Measurements from ENCODE around the gene SAP30L. TPM values are rescaled to one million over a fixed set of nuclear protein-coding genes. Genes with fewer than 3 reads are reported as not detected.

Gene SAP30L, protein sequence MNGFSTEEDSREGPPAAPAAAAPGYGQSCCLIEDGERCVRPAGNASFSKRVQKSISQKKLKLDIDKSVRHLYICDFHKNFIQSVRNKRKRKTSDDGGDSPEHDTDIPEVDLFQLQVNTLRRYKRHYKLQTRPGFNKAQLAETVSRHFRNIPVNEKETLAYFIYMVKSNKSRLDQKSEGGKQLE
- 15.6 TPM for total RNA-seq

DNA sequence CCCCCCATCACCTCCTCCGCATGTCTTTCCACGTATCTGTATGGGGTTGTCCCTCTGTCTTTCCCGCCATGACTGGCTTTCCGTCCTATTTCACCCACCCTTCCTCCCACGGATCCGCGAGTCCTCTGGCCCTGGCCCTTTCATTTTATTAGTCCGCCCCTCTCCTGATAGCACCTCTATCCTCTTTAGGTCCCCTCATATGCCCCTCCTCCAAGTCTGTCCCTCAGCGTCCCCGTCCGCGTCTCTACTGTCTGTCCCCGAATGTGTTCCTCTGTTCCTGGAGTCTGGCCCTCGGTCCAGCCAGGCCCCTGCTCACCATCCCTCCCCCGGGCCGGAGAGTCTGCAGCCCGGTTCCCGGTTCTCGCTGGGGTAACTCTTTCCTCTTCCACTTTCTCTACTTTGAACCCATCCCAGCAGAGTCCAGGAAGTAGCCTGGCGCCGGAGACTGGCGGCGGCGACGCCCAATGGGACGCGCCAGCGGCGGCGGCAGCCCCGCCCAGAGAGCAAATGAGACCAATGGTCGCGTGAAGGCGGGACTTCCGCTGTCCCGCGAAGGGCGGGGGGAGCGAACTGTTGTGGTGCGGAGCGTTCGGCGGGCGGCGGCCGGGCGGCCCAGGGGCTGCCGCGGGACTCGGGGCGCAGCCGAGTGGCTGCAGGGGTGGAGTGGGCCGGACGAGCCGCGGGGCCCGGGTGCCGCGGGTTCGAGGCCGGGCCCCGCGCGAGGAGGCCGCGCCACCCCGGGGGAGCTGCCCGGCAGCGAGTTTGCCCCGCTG, at the start of gene SAP30L:
SAP30L (plus strand) TSS at position 576 of the 773 bp plus-strand sequence. CDS start 608 bp downstream, outside the sequence.
- DNase-seq (ENCODE audit: low read depth in 2 of 3, low spot score in 2 of 3) = peak; percentile 86 to 96 (median 93)

DNA sequence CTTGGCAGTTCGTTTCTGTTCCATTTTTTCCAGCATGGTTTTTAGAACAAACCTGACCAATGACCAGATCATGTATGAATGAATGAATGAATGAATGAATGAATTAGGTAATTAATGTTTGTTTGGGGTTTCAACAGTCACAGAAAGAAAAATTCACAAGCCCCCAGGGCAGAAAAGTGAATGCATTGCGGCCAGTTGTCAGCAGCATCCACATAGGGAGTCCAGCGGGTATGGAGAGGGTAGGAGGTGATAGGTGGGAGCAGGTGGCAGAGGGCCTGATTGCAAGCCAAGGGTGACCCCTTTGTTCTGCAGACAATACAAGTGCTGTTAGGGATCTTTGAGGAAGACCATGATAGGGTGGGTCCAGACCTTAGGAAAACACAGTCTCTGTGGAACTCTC, 49.7 kb upstream of the SAP30L start:
- no peak for DNase-seq (ENCODE audit: low read depth in 2 of 3, low spot score in 2 of 3)

DNA sequence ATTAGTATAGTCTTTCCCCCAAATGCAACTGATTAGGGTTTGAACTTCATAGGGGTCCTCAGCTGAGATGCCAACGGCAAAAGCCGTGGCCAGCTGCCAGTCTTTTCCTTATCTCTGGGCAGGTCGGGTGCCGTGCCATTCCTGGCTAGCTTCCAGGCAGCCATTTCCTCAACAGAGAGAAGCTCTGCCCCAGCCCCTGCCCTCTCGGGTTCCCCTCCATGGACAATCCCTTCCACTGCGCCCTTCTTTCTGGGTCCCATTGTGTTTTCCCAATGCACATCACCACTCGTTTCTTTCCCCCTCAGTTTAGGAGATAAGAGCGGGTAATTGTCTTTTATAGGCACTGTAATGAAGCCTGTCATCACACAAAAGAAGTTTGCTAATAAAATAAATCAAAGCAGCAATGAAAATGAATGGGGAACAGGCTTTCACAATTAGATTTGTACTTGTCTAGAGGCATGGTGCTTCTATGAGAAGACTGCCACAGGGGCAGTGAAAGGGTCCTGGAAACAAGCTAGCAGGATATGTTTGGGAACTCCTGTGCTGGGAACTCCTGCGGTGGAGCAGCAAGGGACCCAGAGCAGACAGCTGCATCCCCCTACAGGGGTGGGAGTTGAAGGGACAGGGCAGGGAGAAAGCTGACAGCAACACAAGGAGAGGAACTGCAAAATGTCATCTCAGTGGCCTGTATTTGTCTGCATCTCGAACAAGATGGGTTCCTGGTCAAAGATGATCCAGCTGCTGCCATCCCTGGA, 48.0 kb upstream of the SAP30L start:
- peak in 2 of 3 donors; percentile 65 to 81 for DNase-seq (ENCODE audit: low read depth in 2 of 3, low spot score in 2 of 3)

DNA sequence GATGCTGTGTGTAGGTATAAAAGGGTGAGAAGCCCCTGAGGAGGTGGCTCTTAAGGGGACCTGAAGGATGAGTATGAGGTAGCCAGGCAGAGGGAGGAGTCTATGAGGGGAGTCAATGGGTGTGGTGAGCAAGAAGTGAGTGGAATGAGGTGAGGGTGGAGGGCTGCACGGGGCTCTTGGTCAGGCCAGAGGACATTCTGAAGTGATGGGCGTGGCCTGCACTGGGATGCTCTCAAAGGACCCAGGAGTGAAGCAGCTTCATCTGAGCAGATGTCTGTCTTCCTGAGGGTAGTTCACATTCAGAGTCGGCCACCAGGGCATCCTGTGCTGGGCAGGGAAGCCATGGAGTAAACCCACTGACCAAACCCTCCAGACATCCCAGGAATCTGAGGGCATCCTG, 45.1 kb upstream of the SAP30L start:
- DNase-seq (ENCODE audit: low read depth in 2 of 3, low spot score in 2 of 3) = no peak

DNA sequence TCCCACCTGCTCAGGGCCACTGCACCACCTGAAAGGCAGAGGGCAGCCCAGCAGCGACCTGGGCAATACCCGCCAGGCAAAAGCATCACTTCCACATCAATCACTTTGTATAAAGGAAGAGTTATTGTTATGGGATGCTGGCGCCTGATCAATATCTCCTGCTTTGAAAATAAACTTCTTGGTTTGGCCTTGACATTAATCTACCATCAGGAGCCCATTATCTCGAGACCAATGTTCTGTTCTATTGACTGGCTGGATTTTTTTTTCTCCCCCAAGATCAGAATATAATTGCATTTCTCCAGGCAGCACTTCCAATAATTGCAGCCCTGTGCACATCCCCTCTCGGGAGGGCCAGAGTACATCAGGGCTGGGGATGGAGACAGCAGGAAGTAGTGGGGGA, 44.4 kb upstream of the SAP30L start:
- no peak for DNase-seq (ENCODE audit: low read depth in 2 of 3, low spot score in 2 of 3)

DNA sequence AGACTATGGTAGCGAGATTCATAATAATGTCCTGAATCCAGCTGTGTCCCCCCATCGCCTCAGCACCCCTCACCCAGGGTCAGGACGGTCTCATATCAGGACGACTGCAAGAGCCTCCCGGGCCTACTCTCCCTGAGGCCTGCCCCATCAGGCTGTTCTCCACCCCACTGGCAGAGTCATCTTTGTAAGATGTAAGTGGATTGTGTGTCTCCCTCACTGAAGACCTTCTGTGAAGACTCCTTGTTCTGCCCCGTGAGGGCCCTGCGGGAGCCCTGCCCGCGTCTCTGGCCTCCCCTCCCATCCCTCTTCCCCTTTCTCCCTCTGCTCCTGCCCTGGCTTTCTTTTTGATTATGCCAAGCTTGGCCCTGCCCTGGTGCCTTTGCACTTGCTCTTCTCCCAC, 43.9 kb upstream of the SAP30L start:
- no peak for DNase-seq (ENCODE audit: low read depth in 2 of 3, low spot score in 2 of 3)

DNA sequence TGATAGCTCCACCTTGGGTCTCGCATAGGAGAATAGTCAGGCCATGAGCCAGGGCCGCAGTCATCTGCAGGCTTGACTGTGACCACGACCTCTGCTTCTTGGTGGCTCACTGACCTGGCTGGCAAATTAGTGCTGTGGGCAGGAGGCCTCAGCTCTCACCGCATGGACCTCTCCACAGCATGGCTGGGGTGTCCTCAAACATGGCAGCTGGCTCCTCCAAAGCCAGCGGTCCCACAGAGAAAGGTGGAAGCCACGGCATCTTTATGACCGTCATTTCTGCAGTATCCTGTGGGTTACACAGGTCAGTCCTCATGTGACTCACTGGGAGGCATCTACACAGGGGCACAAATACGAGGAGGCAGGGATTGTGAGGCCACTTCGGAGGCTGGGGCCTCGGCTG, 43.2 kb upstream of the SAP30L start:
- DNase-seq (ENCODE audit: low read depth in 2 of 3, low spot score in 2 of 3) = no peak

DNA sequence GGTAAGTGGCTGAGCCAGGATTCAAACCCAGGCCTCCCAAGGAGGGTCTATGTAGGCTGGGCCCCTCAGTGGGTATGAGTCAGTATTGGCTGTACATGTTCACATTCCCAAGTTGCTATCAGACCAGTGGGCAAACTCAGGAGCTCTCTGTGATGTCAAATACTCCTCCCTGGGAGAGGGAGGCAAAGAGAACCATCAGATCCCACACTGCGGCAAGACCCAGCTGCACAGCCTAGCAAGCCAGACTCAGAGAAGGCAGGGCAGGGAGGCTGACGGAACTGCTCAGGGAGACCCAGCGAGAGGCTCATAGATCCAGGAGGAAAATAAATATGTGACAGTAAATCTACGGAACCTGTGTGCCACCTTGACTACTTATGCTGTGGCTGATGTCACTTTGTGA, 42.6 kb upstream of the SAP30L start:
- DNase-seq (ENCODE audit: low read depth in 2 of 3, low spot score in 2 of 3) = no peak

DNA sequence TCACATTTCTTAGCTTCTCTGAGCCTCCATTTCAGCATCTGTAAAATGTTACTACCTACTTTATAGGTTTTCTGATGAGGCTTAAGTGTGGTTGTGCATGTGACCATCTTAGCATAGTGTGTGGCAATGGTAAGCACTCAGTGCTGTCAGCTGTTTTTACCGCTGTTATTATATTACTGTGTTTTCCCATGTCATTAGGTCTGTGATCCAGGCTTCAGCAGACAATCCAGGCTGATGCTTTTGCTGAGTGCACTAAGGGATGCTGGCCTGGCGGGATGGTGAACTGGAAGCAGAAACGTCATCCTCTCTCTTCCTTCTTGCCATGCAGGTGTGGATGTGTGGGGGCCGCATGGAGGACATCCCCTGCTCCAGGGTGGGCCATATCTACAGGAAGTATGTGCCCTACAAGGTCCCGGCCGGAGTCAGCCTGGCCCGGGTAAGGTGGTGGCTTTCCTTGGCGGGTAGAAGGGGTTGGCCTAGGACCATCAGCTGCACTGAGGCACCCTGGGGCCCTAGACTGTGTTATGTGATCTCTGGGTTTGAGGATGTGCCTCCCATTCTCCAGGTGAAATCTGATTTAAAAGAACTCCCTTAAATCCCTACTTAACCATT, 41.9 kb upstream of the SAP30L start:
- no peak for DNase-seq (ENCODE audit: low read depth in 2 of 3, low spot score in 2 of 3)

DNA sequence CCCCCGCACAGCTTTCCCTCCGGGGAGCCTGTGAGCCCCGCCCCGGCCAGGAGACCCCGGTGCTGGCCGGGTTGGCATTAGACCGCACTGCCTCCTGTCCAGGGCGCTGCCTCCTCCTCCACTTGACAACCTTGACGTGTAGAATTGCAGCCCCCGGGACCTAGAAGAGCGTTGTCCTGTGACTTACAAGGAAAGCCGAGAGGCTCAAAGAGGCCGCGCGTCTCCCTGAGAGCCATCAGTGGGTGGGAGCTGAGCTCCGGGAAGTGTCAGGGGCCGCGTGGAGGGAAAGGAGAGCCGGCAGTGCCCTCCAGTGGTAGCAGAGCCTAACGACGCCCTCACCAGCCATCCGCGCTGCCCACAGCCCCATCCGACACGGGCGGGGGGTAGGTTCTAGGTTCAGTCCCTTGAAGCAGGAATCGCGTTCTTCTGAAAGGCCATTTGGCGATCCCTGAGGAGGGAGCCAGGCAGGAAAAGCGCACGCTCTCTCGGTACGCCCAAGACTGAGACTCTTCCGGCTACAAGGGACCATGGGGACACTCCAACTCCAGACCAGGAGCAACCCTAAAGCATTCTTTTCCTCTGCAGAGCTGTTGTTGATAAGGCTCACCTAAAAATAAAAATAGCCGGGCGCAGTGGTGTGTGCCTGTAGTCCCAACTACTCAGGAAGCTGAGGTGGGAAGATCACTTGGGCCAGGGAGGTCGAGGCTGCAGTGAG, 40.6 kb upstream of the SAP30L start:
- peak; percentile 35 to 79 (median 63) for DNase-seq (ENCODE audit: low read depth in 2 of 3, low spot score in 2 of 3)

DNA sequence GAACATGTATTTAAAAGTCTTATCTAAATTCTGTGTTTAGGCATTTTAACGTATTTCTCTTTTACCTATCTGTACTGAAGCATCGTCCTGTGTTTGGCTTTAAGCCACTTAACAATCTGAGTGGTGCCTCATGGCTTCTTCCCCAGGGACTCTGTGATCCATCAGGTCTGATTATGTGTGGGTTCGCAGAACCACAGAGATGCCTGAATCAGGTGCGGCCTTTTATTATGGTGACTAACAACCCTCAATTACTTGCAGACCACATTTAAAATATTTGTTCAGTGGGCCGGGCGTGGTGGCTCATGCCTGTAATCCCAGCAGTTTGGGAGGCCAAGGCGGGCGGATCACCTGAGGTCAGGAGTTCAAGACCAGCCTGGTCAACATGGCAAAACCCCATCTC, 39.6 kb upstream of the SAP30L start:
- DNase-seq (ENCODE audit: low read depth in 2 of 3, low spot score in 2 of 3) = no peak

DNA sequence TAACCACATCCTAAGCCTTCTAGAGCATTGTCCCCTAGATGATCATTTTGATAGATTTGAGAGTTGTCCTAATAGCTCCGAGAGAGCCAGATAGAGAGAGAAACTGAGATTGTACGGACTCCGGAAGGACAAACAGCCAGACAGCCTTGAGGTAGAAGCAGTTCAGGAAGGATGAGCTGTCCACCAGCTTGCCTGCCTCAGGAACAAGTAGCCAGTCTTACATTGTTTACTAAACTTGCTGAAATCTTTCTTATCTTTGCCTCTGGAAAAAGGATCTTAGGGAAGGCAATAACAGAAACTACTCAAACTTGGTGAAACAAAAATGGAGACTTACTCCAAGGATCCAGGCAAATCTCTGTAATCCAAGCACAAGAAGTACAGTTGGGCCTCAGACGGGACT, 39.0 kb upstream of the SAP30L start:
- DNase-seq (ENCODE audit: low read depth in 2 of 3, low spot score in 2 of 3) = no peak

DNA sequence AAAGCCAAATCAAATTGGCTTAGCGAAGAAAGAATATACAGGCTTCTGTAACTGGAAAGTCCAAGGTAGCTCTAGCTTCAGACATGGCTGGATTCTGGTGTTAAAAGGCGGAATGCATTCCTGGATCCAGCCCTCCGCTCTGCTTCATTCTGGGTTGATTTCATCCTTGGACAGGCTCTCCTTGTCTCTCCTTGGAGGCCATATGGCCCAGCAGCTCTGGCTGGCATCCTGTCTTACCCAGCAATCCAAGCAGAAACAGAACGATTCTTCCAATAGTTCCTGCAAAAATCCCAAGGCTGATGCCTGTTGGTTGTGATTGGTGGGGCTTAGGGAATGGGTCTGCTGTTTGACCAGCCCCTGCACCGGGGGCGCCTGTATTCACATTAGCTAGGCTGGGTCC, 37.0 kb upstream of the SAP30L start:
- no peak for DNase-seq (ENCODE audit: low read depth in 2 of 3, low spot score in 2 of 3)

DNA sequence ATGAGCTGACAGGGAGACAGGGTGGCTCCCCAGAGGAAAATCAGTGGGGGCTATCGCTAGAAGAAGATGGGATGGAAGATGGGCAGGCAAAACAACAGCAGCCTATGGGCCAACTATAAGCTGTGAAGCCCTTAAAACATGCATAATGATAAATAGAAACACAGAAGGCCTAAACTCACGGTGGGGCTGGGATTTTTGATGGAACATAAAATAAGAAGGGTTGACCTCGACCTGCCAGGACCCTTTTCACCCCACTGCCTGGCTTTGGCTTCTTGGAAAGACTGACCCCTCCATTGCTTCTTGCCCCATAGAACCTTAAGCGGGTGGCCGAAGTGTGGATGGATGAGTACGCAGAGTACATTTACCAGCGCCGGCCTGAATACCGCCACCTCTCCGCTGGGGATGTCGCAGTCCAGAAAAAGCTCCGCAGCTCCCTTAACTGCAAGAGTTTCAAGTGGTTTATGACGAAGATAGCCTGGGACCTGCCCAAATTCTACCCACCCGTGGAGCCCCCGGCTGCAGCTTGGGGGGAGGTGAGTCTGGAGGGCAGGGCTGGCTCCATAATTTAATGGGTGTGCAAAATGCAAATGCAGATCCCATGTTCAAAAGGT, 36.5 kb upstream of the SAP30L start:
- no peak for DNase-seq (ENCODE audit: low read depth in 2 of 3, low spot score in 2 of 3)

DNA sequence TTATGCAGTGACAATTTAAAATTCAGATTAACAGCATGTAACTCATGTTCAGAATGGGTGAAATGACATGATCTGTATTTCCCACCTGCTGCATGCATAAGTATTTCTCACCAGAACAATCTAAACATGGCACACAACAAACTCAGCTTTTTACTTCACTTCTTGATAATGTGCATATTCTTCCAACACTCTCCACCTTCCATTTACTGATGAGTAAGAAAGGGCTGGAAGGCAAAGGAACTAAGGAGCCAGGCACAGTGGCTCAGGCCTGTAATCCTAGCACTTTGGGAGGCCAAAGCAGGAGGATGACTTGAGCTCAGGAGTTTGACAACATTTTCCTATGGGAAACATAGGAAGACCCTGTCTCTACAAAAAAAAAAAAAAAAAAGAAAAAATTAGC, 35.8 kb upstream of the SAP30L start:
- DNase-seq (ENCODE audit: low read depth in 2 of 3, low spot score in 2 of 3) = no peak

DNA sequence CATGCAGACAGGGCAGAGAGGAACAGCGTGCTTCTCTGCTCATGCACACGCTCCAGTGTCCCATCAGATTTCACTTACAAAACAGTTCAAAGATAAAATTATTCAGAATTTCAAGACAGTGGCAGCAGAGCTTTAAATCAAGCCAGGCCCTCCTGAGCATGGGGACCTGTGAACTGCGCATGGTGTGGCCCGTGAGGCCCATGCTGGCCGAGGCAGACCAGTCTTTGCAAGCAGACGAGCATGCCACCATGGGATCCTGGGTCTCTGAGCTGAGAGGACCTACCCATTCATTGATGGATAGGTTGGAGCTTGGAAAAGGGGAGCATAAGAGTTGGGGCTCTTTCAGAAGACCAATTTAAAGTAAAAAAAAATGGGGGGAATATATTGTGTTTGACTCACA, 35.0 kb upstream of the SAP30L start:
- DNase-seq (ENCODE audit: low read depth in 2 of 3, low spot score in 2 of 3) = no peak

DNA sequence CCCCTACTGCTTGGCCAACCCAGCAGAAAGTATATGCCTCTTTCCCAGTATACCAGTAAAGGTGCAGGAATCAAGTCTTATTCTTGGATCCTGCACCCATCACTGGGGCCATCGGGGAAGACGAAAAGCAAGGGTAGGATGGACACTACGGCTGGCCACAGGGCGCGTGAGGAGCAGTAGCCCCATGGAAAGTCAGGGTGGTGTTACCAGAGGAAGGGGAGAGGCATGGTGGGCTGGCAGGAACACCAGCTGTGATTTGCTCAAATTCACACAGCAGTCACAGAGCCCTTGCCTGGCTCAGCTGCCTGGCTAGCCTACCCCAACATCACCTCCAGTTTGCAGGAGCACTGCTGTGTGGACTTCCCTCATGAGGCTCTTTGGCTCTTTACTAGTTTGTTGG, 34.5 kb upstream of the SAP30L start:
- no peak for DNase-seq (ENCODE audit: low read depth in 2 of 3, low spot score in 2 of 3)

DNA sequence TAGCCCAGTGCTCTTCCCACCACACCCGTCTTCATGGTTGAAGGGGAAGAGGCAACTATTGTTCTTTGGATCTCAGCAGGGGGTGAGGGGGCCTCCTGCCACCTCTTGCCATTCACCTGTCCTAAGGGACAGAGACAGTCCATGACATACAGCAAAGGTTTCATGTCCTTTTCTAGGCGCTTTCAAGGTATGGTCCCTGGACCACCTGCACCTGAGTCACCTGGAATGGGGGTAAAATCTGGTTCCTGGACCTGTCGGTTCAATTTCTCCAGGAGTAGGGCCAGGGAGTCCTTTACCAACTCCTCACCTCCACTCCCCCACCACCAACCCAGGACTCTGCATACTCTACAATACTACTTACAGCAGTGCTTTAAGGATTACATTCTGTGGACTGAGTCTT, 33.5 kb upstream of the SAP30L start:
- no peak for DNase-seq (ENCODE audit: low read depth in 2 of 3, low spot score in 2 of 3)

DNA sequence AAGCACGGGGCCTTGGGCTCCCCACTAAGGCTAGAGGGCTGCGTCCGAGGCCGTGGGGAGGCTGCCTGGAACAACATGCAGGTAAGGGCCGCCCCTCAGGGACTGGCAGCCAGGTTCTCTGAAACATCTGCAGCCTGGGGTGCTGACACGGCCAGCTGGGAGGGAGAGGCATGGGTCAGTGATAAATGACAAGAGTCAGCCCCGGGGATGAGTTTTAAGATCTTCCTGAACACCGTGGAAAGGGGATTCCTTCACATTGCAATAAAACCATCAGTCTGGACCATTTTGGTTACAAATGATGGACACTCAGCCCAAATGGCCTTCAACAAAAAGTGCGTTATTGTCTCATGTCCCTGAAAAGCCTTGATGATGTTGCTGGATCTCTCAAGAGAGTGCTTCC, 32.9 kb upstream of the SAP30L start:
- DNase-seq (ENCODE audit: low read depth in 2 of 3, low spot score in 2 of 3) = no peak

DNA sequence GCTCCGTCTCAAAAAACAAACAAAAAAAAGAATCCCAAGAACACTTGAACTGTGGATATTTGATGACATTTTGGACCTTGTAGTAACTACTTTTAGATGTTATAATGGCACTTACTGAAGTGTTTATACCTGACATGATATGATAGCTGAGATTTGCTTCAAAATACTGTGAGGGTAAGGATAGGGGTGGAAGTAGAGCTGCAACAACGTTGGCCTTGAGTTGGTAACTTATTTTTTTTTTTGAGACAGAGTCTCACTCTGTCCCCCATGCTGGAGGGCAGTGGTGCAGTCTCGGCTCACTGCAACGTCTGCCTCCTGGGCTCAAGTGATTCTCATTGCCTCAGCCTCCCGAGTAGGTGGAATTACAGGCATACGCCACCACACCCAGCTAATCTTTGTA, 30.7 kb upstream of the SAP30L start:
- DNase-seq (ENCODE audit: low read depth in 2 of 3, low spot score in 2 of 3) = no peak
